Gastrocnemius medialis (tissue), 4 donors: ENCODE measurements around the gene ADGRV1. TPM values are rescaled to one million over a fixed set of nuclear protein-coding genes. Genes with fewer than 3 reads are reported as not detected.

Source experiments
- ATAC-seq, 2 donors: fragments of 150-250 bp; one replicate each; pipeline ENCODE4 v1.9.1; 2016
- DNase-seq, 2 donors: peaks; one replicate each; pipeline ENCODE4 v3.0.0-alpha.2; 2019
- H3K27ac ChIP-seq, 4 donors: fragments of 200-600 bp; sonication (generic); 1 replicate in 1 of 4; 2 replicates in 3 of 4; pipeline ENCODE4 v1.5.1; 2016 to 2018; ENCODE audit warnings: mild to moderate bottlenecking in 2 of 4, moderate library complexity in 1 of 4
- H3K27me3 ChIP-seq, 3 donors: fragments of 200-600 bp; sonication (generic) in 2 of 3; 1 replicate in 1 of 3; 2 replicates in 2 of 3; pipeline versions ENCODE4 v1.5.1 to v1.6.0; 2016 to 2019; ENCODE audit warnings: mild to moderate bottlenecking in 1 of 3, moderate library complexity in 1 of 3
- H3K36me3 ChIP-seq, 2 donors: fragments of 200-600 bp; sonication (generic) in 1 of 2; one replicate each; pipeline ENCODE4 v1.5.1; 2017 to 2018
- H3K4me1 ChIP-seq, 2 donors: fragments of 200-600 bp; sonication (generic) in 1 of 2; one replicate each; pipeline ENCODE4 v1.5.1; 2016 to 2017; ENCODE audit warnings: mild to moderate bottlenecking in 2 of 2
- H3K4me3 ChIP-seq, 4 donors: fragments of 200-600 bp; sonication (generic) in 3 of 4; 1 replicate in 1 of 4; 2 replicates in 3 of 4; pipeline ENCODE4 v1.5.1; 2016 to 2019; ENCODE audit warnings: mild to moderate bottlenecking in 2 of 4
- H3K9me3 ChIP-seq, 3 donors: fragments of 200-600 bp; sonication (generic) in 2 of 3; 1 replicate in 1 of 3; 2 replicates in 2 of 3; pipeline ENCODE4 v1.5.1; 2016 to 2019
- POLR2A ChIP-seq, 2 donors: fragments of 450-650 bp; IDR thresholded peaks; one replicate each; pipeline ENCODE4 v1.6.1; 2017; ENCODE audit warnings: antibody characterized with exemption in 2 of 2, mild to moderate bottlenecking in 2 of 2, moderate library complexity in 2 of 2
- in situ Hi-C, 4 donors: fragments of 200-750 bp; cut with MboI; loops; one replicate each; pipeline versions ENCODE4 v1.15.0 to v1.8.0; 2017; ENCODE audit warnings: low sequenced_read_pairs in 4 of 4
- intact Hi-C: fragments of 100-400 bp; cut with DNase I; formaldehyde crosslinking; loops from one replicate; pipeline ENCODE4 v1.15.1; 2023; ENCODE audit warnings: low total_unique reads
- total RNA-seq, 4 donors: library from RNA; depleted of rRNA; stranded (reverse); fragments of >200 nt; gene quantifications; one replicate each; pipeline versions ENCODE4 v1.1.0 to v1.2.3, GENCODE V29; 2016
- TF ChIP-seq, protein P1 (sequence below), 5 experiments: fragments of 450-650 bp in 3 of 5; fragments of 200-600 bp in 2 of 5; sonication (generic) in 2 of 5; IDR thresholded peaks in 4 of 5; conservative IDR thresholded peaks in 1 of 5; 1 replicate in 4 of 5; 2 replicates in 1 of 5; pipeline ENCODE4 v1.5.1; 2016 to 2019; ENCODE audit warnings: antibody characterized with exemption in 5 of 5, mild to moderate bottlenecking in 3 of 5, moderate library complexity in 3 of 5

ADGRV1 gene
- total RNA-seq, 4 donors from 2014 or later, result 0.22 to 0.41 TPM; not detected in 2

DNA sequence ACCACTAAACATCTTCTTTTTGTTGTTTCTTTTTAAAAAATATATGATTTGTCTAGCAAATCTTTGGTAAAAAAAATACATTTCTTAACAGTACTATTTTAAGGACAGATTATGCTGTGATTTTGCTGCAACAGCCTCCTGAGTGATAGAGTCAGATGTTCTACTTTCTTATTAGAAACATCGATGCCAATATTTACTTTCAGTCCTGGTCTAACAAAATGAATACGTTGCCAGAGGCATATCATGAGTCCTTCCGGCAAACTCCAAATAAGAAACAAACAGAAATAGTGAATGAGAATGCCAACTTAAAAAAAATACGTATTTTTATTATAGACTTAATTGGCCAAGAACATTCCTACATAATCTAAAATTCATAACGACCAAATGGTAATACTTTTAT lies 371.5 kb downstream of the ADGRV1 start:
- no peaks in the 10 kb centered on the region for H3K9me3 ChIP-seq
- no peak overlapping the region for H3K4me3 ChIP-seq
- H3K27ac ChIP-seq, result no peak overlapping the region
- H3K36me3 ChIP-seq, result no peaks in the 10 kb centered on the region
- no peak for ATAC-seq
- H3K4me1 ChIP-seq, result no peaks in the 10 kb centered on the region
- in situ Hi-C loops, result loop anchor here (10.0 to 25.0 kb wide), 5 partner anchors 157 to 485 kb away; partner anchors contain the start of gene ARRDC3 (in 2 of the 4)
- no peak for DNase-seq
- no peaks in the 10 kb centered on the region for H3K27me3 ChIP-seq
- TF ChIP-seq POLR2A (IDR thresholded peaks at IDR 0.05), result no peak
- TF ChIP-seq, protein P1, sequence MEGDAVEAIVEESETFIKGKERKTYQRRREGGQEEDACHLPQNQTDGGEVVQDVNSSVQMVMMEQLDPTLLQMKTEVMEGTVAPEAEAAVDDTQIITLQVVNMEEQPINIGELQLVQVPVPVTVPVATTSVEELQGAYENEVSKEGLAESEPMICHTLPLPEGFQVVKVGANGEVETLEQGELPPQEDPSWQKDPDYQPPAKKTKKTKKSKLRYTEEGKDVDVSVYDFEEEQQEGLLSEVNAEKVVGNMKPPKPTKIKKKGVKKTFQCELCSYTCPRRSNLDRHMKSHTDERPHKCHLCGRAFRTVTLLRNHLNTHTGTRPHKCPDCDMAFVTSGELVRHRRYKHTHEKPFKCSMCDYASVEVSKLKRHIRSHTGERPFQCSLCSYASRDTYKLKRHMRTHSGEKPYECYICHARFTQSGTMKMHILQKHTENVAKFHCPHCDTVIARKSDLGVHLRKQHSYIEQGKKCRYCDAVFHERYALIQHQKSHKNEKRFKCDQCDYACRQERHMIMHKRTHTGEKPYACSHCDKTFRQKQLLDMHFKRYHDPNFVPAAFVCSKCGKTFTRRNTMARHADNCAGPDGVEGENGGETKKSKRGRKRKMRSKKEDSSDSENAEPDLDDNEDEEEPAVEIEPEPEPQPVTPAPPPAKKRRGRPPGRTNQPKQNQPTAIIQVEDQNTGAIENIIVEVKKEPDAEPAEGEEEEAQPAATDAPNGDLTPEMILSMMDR (IDR thresholded peaks at IDR 0.05 in 4 of 5, conservative IDR thresholded peaks at IDR 0.05 in 1 of 5), result no peak
- intact Hi-C loops, result loop anchor here (5.0 to 10.0 kb wide), 3 partner anchors 87 to 485 kb away; no protein-coding TSS in a partner anchor

DNA sequence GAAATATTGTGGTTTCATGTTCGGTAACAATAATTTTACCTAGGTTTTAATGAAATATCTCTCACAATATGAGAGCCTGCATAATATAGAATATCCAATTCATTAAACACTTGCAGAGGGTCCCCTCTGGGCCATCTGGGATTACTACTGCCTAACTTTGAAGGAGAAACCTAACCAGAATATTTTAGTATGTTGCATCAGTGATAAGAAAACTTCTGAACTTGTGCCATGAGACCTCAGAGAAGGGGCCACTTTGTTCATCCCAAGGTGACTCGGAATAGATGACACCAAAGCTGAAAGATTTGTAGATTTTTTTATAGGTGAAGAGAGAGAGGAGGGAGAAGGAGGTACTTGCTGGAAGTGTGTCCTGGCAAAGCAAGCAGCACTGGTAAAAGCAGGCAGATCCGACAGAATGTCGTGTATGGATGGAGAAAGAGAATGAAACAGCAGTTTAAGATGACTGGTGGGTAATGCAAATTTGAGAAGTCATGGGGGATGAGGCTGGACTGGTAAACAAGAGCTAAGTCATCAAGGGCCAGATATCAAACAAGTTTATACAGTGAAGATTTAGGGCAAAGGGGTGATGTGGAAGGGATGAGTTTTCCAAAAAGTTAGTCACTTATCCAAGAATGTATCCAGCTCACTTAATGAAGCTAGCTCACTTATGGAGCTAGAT lies 372.3 kb downstream of the ADGRV1 start:
- ATAC-seq (no peak), DNase-seq (no peak)
- intact Hi-C loops, result loop anchor here (5.0 to 10.0 kb wide), 3 partner anchors 86 to 484 kb away; no protein-coding TSS in a partner anchor
- H3K27me3 ChIP-seq, result no peaks in the 10 kb centered on the region
- H3K4me3 ChIP-seq, result no peak overlapping the region
- in situ Hi-C loops, result loop anchor here (10.0 to 25.0 kb wide), 5 partner anchors 156 to 484 kb away; partner anchors contain the start of gene ARRDC3 (in 2 of the 4)
- no peaks in the 10 kb centered on the region for H3K9me3 ChIP-seq
- H3K4me1 ChIP-seq, result no peaks in the 10 kb centered on the region
- H3K27ac ChIP-seq, result no peak overlapping the region
- H3K36me3 ChIP-seq, result no peaks in the 10 kb centered on the region
- TF ChIP-seq, protein P1 (IDR thresholded peaks at IDR 0.05 in 4 of 5, conservative IDR thresholded peaks at IDR 0.05 in 1 of 5), result no peak
- TF ChIP-seq POLR2A (IDR thresholded peaks at IDR 0.05), result no peak

DNA sequence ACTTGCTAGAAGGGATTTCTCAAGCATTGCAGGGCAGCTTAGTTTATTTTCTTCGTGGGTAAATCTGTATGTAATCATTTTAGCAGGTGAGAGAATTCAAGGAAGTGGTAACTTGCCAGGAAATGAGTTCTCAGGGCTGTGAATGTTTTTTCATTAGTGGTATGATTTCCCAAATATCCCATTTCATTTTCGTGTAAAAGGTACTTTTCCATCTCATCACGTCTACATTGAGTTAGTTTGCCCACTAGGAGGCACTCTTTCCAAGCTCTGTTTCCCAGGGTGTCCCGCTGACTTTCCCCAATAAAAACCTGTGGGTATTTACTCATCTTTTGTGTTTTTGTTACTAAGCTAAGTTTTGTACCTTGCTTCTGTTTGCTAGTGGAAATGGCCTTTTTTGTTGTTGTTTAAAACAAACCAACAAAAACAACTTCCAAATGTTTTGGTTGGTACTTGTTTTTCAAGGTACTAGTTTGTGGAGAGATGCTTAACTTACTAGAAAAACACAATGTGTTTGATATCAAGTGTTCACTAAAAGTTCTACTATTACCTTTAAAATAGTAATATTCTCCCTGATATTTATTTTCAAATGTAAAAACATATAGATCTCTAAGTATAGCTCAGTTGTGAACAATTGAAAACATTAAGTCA lies 373.6 kb downstream of the ADGRV1 start:
- H3K27ac ChIP-seq, result peak overlapping the region in 1 of 4 donors; percentile 5
- intact Hi-C loops, result loop anchor here (1.0 to 10.0 kb wide), 5 partner anchors 85 to 483 kb away; no protein-coding TSS in a partner anchor
- no peaks in the 10 kb centered on the region for H3K27me3 ChIP-seq
- H3K36me3 ChIP-seq, result no peaks in the 10 kb centered on the region
- DNase-seq (peak in 1 of 2 donors; percentile 11), ATAC-seq (peak; percentile 75 to 80)
- H3K4me1 ChIP-seq, result no peaks in the 10 kb centered on the region
- in situ Hi-C loops, result loop anchor here (10.0 to 25.0 kb wide), 5 partner anchors 155 to 483 kb away; partner anchors contain the start of gene ARRDC3 (in 2 of the 4)
- TF ChIP-seq, protein P1 (IDR thresholded peaks at IDR 0.05 in 4 of 5, conservative IDR thresholded peaks at IDR 0.05 in 1 of 5), result peak; percentile 66 to 82 (median 73)
- no peak for TF ChIP-seq POLR2A (IDR thresholded peaks at IDR 0.05)
- no peaks in the 10 kb centered on the region for H3K9me3 ChIP-seq
- H3K4me3 ChIP-seq, result no peak overlapping the region

DNA sequence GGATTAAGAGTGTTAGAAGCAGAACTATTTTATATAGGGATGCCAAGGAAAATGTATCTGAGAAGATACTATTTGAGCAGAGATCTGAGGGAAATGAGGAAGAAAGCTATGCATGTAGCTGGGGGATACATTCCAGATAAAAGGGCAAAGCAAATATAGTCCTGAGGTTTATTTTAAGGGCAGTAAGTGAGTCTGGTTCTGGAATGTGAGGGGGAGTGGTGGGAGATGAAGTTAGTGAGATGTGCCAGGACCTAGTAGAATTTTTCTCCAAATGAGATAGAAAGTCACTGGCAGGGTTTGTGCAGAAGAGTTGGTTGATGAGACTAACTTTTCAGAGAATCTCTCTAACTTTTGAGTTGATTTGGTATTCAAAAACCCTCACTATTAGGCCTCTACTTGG lies 374.7 kb downstream of the ADGRV1 start:
- no peaks in the 10 kb centered on the region for H3K4me1 ChIP-seq
- no peak overlapping the region for H3K4me3 ChIP-seq
- H3K27me3 ChIP-seq, result no peaks in the 10 kb centered on the region
- in situ Hi-C loops (loop anchor here (10.0 to 25.0 kb wide), 5 partner anchors 154 to 482 kb away; partner anchors contain the start of gene ARRDC3 (in 2 of the 4)), intact Hi-C loops (loop anchor here (2.0 to 10.0 kb wide), 4 partner anchors 84 to 482 kb away; no protein-coding TSS in a partner anchor)
- H3K36me3 ChIP-seq, result no peaks in the 10 kb centered on the region
- DNase-seq (no peak), ATAC-seq (no peak)
- no peaks in the 10 kb centered on the region for H3K9me3 ChIP-seq
- TF ChIP-seq, protein P1 (IDR thresholded peaks at IDR 0.05 in 4 of 5, conservative IDR thresholded peaks at IDR 0.05 in 1 of 5), result no peak
- no peak for TF ChIP-seq POLR2A (IDR thresholded peaks at IDR 0.05)
- H3K27ac ChIP-seq, result no peak overlapping the region
